Middle frontal gyrus (tissue), 1 donor: Measurements from ENCODE around the gene GNG12.

ENCODE experiments used
- DNase-seq: peaks from one replicate; pipeline ENCODE4 v3.0.0-alpha.2; 2015; ENCODE audit warnings: low spot score; ENCODE audit errors: extremely low spot score

GNG12 gene

DNA sequence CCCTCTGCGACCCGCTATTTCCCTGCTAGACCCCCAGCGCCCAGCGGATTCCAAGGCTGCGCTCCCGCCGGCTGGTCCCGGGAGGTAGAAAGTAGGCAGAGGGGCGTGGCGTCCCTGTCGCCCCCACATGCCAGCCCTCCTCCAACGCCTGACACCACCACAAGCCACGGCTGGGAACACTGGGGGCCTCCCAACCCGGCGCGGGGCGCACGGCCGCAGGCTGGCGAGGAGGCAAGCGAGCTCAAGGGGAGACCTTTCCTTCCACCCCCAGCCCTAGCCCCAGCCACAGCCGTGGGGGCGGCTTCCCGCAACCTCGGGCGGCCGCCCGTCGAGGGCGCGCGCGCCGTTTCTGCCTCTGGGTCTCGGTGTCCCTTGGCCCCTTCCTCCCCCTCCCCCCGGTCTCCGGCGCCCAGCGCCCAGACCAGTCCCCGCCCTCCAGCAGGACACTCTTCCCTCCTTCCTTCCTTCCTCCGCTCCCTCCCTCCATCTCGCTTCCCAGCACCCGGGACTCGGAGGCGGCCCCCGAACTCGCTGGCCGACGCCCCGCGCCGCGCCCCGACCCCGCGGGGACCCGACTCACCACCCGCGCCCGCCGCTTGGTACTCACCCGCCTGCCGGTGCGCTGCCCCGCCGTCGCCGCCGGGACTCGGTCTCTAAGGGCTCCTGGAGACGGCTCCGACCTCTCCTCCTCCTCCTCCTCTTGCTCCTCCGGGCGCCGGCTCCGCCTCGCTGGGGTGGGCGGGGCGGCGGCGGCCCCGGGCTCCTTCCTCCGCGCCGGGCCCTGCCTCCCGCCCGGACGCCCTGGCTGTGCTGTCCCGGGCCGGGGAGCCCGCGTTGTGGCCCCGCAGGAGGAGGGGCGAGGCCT lies at the start of gene GNG12:
Gene GNG12 (minus strand): TSS at position 731 of the 865 bp plus-strand sequence. CDS start 125,781 bp downstream, outside the sequence.
- DNase-seq = no peak

DNA sequence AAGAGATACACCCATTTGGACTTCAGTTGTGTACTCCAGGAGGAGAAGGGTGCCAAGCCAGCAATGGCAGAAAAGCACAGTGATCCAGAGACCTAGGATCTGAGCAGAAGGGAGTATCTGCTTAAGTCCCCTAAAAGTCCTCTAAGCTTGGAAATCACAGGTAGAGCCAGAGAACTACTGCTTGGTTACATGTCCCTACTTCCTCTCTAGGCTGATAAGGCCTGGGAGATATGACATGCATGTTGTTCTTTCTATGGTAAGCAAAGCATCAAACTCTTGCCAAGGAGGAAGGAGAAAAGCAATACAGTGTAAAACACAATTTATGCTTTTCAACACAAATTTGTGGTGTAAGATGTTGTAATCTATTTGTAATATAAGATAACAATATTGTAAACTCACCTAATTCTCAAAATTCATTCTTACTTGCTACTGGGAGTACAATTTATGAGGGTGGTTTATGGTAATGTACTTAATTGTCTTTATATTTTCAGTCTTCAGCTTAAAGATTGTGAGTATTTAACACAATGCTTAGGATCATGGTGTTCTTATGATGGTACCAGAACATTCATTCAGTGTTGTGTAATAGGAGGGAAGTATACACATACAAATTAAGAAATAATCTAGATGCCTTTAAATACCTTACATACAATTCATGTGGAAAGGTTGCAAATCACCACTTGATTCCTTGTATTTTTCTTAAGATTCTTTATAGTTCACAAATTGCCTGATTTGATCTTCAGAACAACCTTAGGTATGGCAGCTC lies 49.1 kb upstream of the GNG12 start:
- no peak for DNase-seq

DNA sequence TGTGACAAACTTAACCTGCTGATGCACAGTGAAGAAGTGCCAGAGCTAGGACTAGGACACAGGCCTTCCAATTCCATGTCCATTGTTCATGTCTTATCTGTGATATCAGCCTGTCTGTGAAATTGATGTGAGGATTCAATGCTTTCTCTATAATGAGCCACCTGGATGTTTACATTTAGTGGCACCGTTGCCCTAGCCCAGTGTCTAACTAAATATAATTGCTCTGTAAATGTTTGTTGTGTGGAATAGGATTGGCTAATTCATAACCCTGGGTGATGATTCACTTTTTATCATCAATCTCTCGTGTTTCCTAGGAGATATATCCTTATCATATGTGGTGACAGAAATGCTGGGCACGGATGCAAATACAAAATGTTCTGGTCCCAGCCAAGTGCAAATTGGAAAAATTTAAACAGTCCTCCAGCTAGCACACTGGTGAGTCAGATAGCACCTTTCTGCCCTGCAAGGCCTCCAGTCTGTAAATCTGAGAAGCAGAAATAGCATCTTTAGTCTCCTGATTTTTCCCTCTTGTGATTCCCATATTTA lies 46.9 kb upstream of the GNG12 start:
- no peak for DNase-seq

DNA sequence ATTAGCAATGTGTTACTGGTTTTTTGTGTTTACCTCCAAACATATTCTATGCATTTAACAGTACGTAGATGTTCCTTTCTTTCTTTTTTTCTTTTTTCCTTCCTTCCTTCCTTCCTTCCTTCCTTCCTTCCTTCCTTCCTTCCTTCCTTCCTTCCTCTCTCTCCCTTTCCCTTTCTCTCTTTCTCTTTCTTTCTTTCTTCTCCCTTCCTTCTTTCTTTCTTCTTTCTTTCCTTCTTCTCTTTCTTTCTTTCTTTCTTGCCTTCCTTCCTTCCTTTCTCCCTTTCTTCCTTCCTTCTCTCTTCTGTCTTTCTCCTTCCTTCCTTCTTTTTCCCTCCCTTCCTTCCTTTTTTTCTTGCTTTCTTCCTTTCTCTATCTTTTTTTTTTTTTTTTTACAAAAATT lies 46.2 kb upstream of the GNG12 start:
- no peak for DNase-seq

DNA sequence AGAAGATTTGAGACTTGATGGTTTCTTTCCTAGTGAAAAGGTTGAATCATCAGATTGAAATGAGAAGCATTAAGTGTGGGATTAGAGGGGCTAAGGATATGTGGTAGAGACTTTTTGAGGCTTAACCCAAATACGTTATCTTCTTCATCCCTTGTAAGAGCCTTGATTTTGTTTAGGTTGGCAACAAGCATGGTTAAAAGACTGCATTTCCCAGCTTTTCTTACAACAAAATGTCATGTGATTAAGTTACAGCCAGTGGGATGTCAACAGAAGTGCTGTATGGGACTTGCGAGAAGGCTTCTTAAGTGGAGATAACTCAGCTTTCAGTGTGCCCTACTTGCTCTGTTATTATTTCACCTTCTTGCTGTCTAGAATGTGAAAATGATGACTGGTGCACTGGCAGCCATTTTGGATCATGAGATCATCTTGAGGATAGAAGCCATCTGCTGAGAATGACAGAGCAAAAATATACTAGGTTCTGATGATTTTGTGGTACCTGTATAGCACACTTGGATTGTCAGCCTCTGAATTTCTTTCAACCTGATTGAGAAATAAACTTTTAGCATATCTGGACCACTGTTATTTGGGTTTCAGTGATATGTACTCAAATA lies 41.3 kb upstream of the GNG12 start:
- no peak for DNase-seq

DNA sequence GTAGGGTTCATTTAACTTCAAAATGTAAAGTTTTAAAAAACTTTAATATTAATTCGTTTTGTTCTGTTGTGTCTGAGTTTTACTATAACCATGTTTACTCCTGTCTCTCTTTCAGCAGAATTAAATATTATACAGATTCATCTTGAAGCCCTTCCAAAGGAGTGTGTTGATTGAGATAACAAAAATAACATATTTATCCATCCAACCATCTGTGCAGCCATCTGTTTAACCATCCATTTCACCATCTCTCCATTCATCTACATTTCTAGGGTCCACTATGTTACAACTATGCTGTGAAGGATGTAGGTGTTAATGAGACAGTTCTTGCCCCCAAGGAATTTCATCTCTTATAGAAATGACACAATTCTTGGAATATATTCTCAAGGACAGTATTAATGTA lies 36.0 kb upstream of the GNG12 start:
- no peak for DNase-seq

DNA sequence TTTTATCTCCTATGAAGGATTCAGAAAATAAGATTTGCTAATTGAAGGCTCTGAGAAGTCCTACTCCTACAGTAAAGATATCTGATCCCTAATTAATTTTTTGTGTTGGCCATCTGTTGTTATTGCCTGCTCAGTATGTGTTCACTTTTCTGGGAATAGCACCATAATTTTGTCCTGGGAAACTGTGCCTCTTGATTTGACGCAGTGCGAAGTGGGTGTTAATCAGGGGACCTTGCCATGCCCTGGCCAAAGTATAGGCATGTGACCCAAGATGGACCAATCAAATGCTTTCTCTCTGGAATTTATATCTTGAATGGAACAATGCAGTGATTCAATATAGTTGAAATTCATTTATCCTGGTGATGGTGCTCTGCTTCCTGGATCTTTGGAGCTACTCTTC lies 30.4 kb upstream of the GNG12 start:
- DNase-seq = no peak

DNA sequence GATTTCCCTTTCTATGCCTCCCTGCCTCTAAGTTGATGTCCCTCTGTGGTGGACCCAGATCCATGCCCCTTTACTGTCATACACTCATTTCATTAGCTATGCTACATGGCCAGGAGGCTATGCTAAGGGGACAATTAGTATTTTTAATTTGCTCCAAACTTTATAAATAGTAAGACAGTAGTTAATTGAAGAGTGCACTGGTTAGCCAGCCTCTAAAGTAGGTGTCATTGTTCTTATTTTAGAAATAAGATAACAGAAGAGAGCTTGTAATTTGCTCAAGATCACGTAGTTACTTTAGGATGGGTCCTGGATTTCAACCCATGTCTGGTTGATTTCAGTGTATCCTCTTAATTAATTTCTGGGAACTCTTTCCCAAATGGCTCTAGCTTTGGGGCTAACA lies 29.4 kb upstream of the GNG12 start:
- DNase-seq = no peak

DNA sequence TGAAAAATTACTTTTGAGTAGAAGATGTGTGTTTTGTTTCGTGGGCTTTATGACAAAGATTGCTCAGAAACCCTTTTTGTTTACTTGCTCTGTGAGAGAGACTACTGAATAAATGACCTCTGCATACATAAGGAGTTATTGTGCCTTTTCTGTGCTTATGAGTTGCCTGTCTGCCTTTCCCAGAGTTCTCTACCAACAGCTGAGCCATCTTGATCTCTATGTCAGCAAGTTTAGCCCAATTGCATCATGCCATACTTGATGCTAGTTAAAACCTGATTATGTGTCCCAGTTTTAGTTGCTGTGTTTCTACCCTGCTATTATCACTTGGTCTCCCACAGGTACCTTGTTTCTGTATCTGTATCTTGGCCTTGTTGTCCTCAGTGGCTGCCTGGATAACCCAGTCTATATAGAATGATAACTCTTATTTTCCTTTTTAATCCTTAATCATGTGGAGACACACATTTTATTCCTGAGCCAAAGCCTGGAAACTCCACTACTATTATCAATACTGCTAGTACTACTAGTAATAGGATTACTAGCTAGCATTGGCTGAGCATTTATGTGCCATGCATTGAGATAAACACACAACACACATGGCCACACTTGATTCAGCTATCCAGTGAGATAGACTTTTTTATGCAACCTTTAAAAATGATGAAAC lies 28.7 kb upstream of the GNG12 start:
- DNase-seq = no peak

DNA sequence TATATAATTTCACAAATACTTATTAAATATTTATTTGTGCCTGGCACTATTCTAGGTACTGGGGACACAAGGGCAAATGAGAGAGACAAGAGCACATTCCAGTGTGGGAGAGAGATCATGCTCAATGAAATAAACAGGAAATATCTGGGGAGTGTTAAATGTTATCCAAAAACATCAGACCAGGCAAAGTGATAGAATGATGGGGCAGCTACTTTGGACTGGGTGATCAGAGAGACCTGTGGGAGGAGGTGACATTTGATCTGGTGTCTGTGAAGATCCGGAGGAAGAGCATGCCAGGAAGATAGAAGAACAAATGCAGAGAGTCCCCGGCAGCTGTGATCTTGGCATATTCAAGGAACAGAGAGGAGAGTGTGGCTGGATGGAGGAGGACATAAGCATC lies 27.5 kb upstream of the GNG12 start:
- no peak for DNase-seq

DNA sequence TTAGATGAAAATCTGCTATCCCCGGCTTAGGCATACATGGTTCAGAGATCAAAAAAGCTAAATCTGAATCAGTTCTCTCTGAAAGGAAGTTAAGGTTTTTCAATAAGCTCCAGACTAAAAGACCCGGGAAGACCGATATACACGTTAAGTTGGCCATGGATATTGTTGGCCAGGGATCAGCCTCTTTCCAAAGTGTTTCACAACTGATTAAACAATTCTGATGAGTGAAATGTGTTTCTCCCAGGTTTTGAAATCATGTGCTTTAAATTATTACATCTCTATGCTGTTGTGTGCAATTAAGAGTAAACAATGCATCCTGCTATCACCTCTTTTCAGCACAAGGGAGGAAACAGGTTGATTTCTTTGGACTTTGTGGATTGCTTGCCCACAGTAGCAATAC lies 23.7 kb upstream of the GNG12 start:
- no peak for DNase-seq

DNA sequence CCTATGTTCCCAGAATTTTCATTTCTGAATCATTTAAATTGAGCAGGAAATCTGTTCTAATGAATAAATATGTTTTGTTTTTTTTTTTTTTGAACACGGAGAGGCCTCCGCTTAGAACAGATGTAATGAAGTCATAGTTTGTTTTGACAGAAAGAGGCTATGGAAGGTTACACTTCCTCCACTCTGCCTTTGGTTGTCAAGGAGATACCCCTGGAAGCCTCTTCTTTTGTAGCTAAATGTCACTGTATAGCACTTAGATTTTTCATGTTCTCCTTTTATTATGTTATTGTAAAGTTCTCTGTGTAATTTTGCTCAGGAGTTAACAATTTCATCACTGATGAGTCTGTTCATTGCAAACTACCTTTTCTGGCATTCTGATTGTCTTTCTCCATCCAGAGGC lies 22.7 kb upstream of the GNG12 start:
- DNase-seq = no peak

DNA sequence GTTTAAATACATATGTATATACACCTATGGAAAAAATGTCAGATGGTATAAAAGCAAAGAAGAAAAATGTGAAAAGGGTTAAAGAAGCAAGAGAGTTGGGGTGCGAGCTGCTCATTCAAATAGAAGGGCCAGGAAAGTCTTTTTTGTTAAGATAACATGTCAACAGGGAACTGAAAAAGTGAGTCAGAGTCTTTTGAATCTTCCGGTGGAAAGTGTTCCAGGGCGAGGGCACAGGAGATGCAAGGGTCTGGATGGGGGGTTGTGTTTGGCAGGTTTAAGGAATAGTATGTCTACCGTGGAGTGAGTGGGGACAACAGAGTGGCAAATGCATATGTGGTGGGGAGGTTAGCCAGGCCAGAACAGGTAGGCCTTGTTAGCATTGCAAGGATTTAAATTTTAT lies 22.2 kb upstream of the GNG12 start:
- DNase-seq = no peak

DNA sequence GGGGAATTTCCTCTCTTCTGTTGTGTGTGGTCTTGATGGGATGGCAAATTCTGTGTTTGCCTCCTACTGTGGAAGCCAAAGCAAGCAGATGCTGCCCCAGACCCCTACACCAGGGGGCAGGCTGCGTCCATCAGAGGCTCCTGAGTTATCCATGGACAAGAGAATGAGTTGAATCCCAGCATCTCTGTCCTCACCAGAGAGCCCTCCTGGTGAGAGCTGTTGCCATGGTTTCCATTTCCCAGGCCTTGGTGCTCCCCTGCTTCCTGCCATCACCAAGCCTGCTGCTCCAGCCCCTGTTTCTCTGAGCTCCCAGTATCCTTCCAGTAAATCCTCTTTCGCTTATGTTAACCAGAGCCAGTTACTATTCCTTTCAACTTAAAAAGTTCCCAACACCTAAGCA lies 20.4 kb upstream of the GNG12 start:
- DNase-seq = no peak

DNA sequence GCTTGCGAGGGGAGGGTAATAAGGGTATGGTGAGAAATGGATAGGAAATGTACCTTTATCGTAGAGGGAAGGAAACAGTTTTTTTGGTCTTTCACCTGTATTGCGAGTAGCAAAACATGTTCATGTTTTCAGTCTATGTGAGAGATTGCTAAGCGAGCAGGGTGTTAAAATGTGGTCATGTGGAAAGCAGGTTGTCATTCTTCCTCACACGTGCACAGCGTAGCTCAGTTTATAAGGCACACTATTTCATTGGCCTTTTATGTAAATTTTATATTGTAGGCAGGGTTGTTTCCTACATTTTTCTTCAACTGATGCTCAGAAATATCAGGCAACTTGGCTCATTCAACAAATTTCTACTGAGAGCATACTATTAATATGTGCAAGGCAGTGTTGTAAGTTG lies 18.5 kb upstream of the GNG12 start:
- DNase-seq = no peak

DNA sequence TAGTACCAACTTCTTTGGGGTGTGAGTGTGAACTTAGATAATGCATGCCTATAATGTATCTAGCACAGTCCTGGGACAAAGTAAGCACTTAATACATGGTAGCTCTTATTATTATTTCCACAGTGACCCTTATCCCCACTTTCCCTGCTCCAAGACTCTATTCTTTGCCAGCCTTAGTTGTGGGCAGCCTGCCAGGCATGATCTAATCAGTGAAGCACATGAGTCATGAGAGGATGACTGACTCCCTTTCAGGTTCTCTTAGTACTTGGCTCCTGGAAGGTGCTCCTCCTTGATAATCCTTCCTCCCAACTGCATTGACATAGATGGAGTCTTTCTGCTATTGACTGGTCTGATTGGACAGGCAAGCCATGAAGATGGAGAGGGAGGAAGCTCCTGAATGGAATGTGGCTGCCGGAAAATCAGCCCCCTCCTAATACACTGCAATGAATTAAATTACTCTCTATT lies 17.4 kb upstream of the GNG12 start:
- no peak for DNase-seq

DNA sequence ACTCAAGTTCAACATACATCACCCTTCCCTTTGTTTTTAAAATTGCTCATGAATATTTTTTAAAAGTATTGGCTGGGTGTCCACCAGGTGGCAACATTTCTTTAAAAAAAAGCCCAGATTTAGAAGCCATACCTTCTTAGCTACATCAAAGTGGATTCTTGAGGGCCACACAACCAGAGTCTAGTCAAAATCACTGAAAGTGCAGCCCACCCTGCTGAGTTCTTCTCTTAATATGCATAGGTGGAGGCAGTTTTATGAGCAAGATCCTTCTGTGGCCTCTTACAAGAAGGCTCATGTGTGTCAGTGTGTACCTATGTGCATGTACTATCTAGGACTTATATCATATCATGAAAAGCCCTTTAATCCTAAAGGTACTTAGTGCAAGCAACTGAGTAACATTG lies 16.9 kb upstream of the GNG12 start:
- peak; percentile 19 for DNase-seq

DNA sequence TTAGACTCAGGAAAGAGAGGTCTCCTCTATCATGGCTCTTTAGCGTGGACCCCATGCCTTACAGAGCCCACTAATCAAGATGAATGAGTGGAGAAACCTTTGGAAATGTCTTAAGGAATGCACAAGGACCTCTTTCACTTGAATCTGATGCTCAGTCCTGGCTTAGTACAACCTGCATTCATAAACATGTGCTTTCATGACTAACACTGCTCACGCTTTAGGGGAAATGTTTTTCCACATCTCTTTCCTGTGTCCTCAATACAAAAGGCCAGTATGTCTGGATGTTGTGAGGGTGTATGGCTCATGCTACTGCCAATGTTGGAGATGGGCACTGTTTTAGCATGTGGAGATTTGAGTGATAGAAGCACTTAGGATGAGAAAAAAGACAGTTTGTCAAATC lies 14.2 kb upstream of the GNG12 start:
- no peak for DNase-seq

DNA sequence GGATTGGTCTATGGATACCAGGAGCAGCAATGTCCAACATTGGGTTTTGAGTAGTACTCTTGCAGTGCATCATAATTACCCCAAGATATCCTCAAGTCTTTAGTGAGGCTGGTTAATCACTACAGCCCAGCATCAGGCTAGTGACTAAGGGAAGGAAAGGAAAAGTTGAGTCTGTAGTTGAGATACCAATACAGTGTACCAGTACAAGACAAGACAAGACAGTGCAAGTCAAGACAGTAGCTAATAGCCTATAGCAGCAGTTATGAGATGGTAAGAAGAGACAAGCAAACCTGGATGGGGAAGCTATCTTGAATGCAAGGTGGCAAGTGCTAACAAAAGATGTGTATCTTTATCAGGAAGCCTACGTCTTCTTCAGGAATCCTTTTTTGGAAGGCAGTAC lies 13.3 kb upstream of the GNG12 start:
- no peak for DNase-seq

DNA sequence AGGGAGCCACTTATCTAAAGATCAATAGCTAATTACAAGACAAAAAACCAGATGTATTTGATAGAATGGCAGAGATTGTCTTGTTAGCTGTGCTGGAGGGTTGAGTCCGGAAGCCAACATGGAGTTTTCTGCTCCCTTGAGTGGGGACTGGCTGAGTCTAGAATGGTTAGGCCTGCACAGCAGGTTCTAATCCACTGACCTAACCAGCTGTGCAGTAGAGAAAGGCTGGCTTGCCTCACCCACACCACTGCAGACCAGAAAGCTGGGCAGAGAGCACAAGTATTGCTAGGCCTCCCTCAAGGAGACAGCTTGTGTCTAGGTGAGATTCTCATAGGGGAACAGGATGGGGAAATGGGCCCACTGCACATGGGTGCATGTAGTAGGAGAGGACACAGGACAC lies 11.7 kb upstream of the GNG12 start:
- DNase-seq = no peak

DNA sequence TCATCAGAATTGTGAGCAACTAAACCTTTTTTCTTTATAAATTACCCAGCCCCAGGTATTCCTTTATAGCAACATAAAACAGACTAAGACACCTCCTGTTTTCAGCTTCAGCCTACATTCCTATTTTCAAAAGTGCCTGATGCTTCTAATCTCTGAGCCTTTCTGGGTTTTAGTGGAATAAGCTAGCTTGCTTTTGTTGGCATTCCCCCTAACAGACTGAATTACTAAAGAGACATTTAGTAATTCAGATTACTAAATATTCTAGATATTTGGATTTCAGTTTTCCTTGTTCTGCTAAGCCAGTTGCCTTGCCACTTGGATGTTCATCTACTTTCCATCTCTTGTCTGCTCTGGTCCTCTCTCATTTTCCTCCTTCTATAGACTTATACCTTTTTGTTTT lies 10.5 kb upstream of the GNG12 start:
- no peak for DNase-seq
